ENCODE data around the gene CHRNA3.
"Not testable (repeated sequence)": the region's sequence is repeated elsewhere in the genome, so short reads cannot be mapped to it uniquely, and the experiment has no call there.

The CHRNA3 gene

GRCh38 chr15:78571382-78571781 lies 49.4 kb downstream of the CHRNA3 start:
- peaks cover 15% of the 10 kb centered on the region for H3K27me3 Mint-ChIP-seq
- peaks cover 8% of the 10 kb centered on the region for H3K4me1 Mint-ChIP-seq
- no peaks in the 10 kb centered on the region for H3K9me3 Mint-ChIP-seq

DNA sequence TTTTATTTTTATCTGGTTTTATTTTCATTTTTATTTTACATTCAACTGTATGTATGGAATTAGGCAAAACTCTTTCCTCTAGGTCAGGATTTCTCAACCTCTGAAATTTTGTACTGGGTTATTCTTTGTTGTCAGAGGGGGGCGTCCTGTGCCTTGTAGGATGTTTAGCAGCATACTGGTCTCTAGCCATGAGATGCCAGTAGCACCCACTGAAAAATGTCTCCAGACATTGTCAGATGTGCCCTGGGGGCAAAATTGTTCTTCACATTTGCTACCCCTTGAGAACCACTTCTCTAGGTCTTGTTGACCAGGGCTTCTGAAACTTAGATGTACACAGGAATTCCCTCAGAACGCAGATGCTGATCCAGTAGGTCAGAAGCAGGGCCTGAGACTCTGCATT lies 50.1 kb downstream of the CHRNA3 start:
- DNase-seq (ENCODE audit: low spot score in 2 of 2) (no peak), ATAC-seq (ENCODE audit: low read depth) (no peak)
- H3K4me1 Mint-ChIP-seq: peaks cover 12% of the 10 kb centered on the region
- peaks cover 16% of the 10 kb centered on the region for H3K27me3 Mint-ChIP-seq
- no peak overlapping the region for H3K4me3 Mint-ChIP-seq
- H3K36me3 Mint-ChIP-seq: no peaks in the 10 kb centered on the region
- H3K9me3 Mint-ChIP-seq: no peaks in the 10 kb centered on the region
- no peak overlapping the region for H3K27ac Mint-ChIP-seq

More at GRCh38 chr15:78571382-78571781, 49.4 kb downstream of the CHRNA3 start:
- Mint-ChIP-seq H3K4me3 (no peak overlapping the region), H3K36me3 (no peaks in the 10 kb centered on the region), H3K27ac (no peak overlapping the region)
- ATAC-seq (ENCODE audit: low read depth): no peak
- DNase-seq (ENCODE audit: low spot score in 2 of 2): no peak

- no peaks in the 10 kb centered on the region for H3K9me3 Mint-ChIP-seq
- H3K36me3 Mint-ChIP-seq: no peaks in the 10 kb centered on the region
- no peak overlapping the region for H3K27ac Mint-ChIP-seq
- peaks cover 16% of the 10 kb centered on the region for H3K27me3 Mint-ChIP-seq
- DNase-seq (ENCODE audit: low spot score in 2 of 2) (no peak), ATAC-seq (ENCODE audit: low read depth) (no peak)
- H3K4me1 Mint-ChIP-seq: peaks cover 19% of the 10 kb centered on the region
- no peak overlapping the region for H3K4me3 Mint-ChIP-seq
Measured at GRCh38 chr15:78567531-78567930, 53.3 kb downstream of the CHRNA3 start.

DNA sequence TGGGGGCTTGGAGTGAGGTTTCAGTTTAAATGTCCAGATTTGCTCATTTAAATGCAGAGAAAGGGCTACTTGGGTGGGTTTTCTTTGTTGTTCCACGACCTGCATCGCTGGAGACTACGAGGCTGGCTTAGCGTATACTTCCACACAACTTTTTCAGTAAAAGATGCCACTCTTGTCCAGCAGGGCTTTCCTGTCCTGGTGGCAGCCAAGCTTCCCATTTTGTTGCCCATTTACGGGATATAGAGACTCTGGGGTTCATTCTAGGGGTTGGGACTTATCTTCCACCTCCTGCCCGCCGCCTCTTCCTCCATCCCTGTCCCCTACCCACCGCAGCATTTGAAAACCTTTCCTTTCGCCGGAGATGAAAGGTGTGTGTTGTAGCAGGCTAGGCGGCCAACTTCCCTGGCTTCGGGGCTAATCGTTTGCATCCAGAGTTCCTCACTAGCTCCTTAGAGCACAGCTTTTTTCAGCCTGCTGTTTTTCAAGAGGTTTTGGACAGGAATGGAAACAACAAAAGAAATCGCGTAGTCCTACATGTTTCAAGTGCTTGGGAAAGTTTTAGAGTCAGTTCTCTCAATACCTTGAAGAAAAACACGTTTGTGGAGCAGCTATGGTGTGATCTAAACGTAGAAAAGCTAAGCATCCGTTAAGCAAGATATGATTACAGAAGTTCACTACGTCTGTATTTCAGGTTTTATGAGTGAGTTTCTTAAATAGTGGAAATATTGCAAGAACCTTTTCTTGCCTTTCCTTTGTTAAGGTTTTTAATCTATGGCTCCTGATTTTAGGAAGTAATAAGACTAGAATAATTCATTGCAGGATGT lies 54.6 kb downstream of the CHRNA3 start:
- Mint-ChIP-seq H3K4me3 (peak overlapping the region; percentile 98), H3K36me3 (no peaks in the 10 kb centered on the region), H3K9me3 (no peaks in the 10 kb centered on the region), H3K27me3 (peaks cover 21% of the 10 kb centered on the region), H3K4me1 (peaks cover 19% of the 10 kb centered on the region), H3K27ac (no peak overlapping the region)
- ATAC-seq (ENCODE audit: low read depth): no peak
- no peak for DNase-seq (ENCODE audit: low spot score in 2 of 2)

DNA sequence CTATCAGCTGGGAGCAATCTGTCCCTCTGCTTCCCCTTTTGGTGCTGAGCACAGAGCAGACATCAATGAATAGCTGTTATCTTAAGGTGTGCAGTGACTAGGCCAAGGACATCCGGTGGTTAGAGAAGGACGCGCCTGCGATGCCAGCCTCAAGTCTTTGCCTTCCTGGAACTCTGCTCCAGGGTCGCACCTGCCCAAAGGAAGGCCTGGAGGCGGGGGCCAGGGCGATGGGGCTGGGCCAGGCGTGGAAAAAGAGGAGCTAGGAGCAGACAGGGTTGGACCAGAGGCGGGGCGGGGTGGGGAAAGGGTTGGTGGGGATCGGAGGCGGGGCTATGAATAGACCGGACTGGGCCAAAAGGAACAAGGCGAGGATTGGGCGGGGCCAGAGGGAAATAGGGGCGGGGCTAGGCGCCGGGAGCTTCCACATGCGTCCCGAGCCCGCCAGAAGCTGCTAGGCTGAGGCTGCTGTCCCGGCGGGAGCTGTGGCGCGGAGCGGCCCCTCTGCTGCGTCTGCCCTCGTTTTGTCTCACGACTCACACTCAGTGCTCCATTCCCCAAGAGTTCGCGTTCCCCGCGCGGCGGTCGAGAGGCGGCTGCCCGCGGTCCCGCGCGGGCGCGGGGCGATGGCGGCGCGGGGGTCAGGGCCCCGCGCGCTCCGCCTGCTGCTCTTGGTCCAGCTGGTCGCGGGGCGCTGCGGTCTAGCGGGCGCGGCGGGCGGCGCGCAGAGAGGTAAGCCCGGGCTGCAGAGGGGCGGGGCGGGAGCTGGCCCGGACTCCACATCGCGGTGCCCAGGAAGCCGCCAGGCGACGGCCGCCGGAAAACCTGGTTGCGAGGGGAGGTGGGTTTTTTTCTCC lies 55.5 kb downstream of the CHRNA3 start, which contains the start of gene CHRNA5:
CHRNA5 (plus strand) TSS at position 424 of the 854 bp plus-strand sequence; CDS start at position 624, 200 bp downstream.
- H3K9me3 Mint-ChIP-seq: no peaks in the 10 kb centered on the region
- DNase-seq (ENCODE audit: low spot score in 2 of 2): peak; percentile 18 to 54
- peak within 1 kb of the TSS; percentile 98 for H3K4me3 Mint-ChIP-seq
- H3K27me3 Mint-ChIP-seq: peaks cover 21% of the 10 kb centered on the region
- H3K36me3 Mint-ChIP-seq: no peaks in the 10 kb centered on the region
- peaks cover 19% of the 10 kb centered on the region for H3K4me1 Mint-ChIP-seq
- H3K27ac Mint-ChIP-seq: peak within 1 kb of the TSS; percentile 74
- peak; percentile 84 for ATAC-seq (ENCODE audit: low read depth)

DNA sequence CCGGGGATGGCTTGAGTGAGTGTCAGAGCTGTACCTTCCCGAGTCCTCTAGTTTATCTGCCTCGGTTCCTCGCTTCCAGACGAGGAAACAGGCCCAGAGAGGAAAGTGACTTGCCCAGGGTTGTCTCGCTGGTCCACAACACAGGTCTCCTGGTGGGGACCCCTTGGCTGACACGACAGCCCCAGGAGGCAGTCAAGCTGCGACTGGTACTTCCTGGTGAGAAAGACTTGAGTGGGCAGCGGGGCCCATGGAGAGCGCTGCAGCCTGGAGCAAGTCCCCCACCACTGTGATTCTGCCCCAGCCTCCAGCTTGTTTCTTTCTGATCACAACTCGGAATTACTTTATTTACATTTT lies 56.1 kb downstream of the CHRNA3 start:
- H3K27me3 Mint-ChIP-seq: peaks cover 21% of the 10 kb centered on the region
- ATAC-seq (ENCODE audit: low read depth): no peak
- H3K9me3 Mint-ChIP-seq: no peaks in the 10 kb centered on the region
- peak overlapping the region; percentile 74 for H3K27ac Mint-ChIP-seq
- peak in 1 of 2 donors; percentile 13 for DNase-seq (ENCODE audit: low spot score in 2 of 2)
- H3K4me1 Mint-ChIP-seq: peaks cover 19% of the 10 kb centered on the region
- peak overlapping the region; percentile 98 for H3K4me3 Mint-ChIP-seq
- H3K36me3 Mint-ChIP-seq: no peaks in the 10 kb centered on the region

DNA sequence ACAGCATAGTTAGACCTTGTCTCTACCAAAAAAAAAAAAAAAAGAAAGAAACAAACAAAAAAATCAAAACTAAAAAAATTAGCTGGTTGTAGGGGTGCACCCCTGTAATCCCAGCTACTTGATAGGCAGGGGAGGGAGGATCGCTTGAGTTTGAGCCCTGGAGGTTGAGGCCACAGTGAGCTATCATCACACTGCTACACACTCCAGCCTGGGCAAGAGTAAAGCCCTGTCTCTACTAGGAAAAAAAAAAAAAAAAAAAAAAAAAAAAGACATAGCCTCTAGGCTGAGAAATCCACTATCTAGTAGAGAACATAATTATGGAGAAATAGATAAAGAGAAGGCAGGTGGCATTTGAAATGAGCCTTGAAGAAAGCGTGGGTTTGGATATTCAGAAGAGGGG lies 57.7 kb downstream of the CHRNA3 start:
- H3K4me1 Mint-ChIP-seq: peaks cover 19% of the 10 kb centered on the region
- ATAC-seq (ENCODE audit: low read depth): no peak
- H3K9me3 Mint-ChIP-seq: no peaks in the 10 kb centered on the region
- no peak overlapping the region for H3K27ac Mint-ChIP-seq
- H3K36me3 Mint-ChIP-seq: no peaks in the 10 kb centered on the region
- no peak for DNase-seq (ENCODE audit: low spot score in 2 of 2)
- H3K4me3 Mint-ChIP-seq: no peak overlapping the region
- H3K27me3 Mint-ChIP-seq: peaks cover 21% of the 10 kb centered on the region

DNA sequence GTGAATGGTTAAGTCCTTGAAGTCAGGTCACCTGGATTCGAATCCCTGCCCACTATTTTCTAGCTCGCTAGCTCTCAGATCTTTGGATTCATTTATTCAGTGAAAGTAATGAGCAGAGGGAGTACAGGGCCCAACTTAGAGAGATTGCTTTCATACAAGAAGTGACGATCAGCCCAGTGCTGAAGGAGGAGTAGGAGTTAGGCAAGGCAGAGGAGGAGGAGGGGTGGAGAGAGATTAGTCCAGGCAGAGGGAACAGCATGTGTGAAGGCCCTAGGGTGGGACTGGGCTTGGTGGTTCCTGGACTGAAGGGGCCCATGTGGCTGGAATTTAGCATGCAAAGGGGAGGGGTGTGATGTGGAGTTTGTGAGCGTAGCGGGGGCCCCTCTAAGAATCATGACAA lies 59.3 kb downstream of the CHRNA3 start:
- H3K36me3 Mint-ChIP-seq: no peaks in the 10 kb centered on the region
- peaks cover 15% of the 10 kb centered on the region for H3K27me3 Mint-ChIP-seq
- ATAC-seq (ENCODE audit: low read depth) (no peak), DNase-seq (ENCODE audit: low spot score in 2 of 2) (no peak)
- H3K27ac Mint-ChIP-seq: no peak overlapping the region
- no peaks in the 10 kb centered on the region for H3K9me3 Mint-ChIP-seq
- H3K4me1 Mint-ChIP-seq: peaks cover 12% of the 10 kb centered on the region
- no peak overlapping the region for H3K4me3 Mint-ChIP-seq

GRCh38 chr15:78560201-78560600 lies 60.6 kb downstream of the CHRNA3 start:
- not testable (repeated sequence) for H3K9me3 Mint-ChIP-seq; H3K4me3 Mint-ChIP-seq; H3K4me1 Mint-ChIP-seq; H3K36me3 Mint-ChIP-seq; DNase-seq (ENCODE audit: low spot score in 2 of 2); H3K27ac Mint-ChIP-seq; ATAC-seq (ENCODE audit: low read depth)
- peaks cover 11% of the 10 kb centered on the region for H3K27me3 Mint-ChIP-seq

DNA sequence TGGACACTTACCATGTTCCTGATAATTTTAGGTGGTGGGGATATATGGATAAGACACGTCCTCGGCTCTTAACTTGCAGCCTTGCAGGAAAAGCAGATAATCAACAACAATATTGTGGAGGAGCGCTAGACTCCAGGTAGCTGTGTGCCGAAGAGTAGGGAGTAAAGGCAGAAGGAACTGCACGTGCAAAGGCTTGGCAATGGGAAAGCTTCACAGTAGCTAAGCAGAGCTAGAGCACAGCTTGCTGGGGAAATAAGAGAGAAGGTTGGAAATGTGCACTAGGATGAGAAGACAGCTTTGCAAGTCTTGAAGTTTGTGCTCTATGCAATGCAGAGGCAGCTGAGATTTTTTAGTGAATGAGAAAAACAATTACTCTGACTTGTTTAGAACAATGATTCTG lies 68.2 kb downstream of the CHRNA3 start:
- Mint-ChIP-seq H3K9me3 (no peaks in the 10 kb centered on the region), H3K36me3 (peaks cover 16% of the 10 kb centered on the region), H3K27ac (no peak overlapping the region), H3K4me1 (peaks cover 2% of the 10 kb centered on the region), H3K27me3 (peaks cover 1% of the 10 kb centered on the region), H3K4me3 (no peak overlapping the region)
- no peak for ATAC-seq (ENCODE audit: low read depth)
- no peak for DNase-seq (ENCODE audit: low spot score in 2 of 2)

- no peaks in the 10 kb centered on the region for H3K27me3 Mint-ChIP-seq
- ATAC-seq (ENCODE audit: low read depth) (no peak), DNase-seq (ENCODE audit: low spot score in 2 of 2) (no peak)
- H3K4me3 Mint-ChIP-seq: no peak overlapping the region
- H3K36me3 Mint-ChIP-seq: peaks cover 16% of the 10 kb centered on the region
- H3K9me3 Mint-ChIP-seq: no peaks in the 10 kb centered on the region
- H3K4me1 Mint-ChIP-seq: peaks cover 2% of the 10 kb centered on the region
- no peak overlapping the region for H3K27ac Mint-ChIP-seq
Measured at GRCh38 chr15:78551902-78552301, 68.9 kb downstream of the CHRNA3 start.

- ATAC-seq (ENCODE audit: low read depth) (no peak), DNase-seq (ENCODE audit: low spot score in 2 of 2) (no peak)
- Mint-ChIP-seq H3K27ac (no peak overlapping the region), H3K9me3 (no peaks in the 10 kb centered on the region), H3K4me3 (no peak overlapping the region), H3K27me3 (no peaks in the 10 kb centered on the region), H3K4me1 (no peaks in the 10 kb centered on the region), H3K36me3 (peaks cover 16% of the 10 kb centered on the region)
Measured at GRCh38 chr15:78550815-78551214, 70.0 kb downstream of the CHRNA3 start.

DNA sequence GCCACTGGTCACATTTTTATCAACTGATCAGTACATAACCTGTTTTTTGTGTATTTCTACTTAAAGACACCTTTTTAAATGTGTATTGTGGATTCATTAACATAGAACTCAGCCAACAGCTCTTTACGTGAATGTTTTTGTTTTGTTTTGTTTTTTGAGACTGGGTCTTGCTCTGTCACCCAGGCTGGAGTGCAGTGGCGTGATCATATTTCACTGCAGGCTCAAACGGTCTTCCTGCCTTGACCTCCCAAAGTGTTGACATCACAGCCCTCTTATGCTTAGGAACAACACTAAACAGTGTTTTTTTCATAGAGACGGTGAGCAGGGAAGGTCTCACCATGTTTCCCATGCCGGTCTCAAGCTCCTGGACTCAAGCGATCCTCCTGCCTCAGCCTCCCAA lies 70.6 kb downstream of the CHRNA3 start:
- Mint-ChIP-seq H3K9me3 (no peaks in the 10 kb centered on the region), H3K27me3 (no peaks in the 10 kb centered on the region), H3K4me1 (no peaks in the 10 kb centered on the region), H3K36me3 (peaks cover 16% of the 10 kb centered on the region), H3K4me3 (no peak overlapping the region), H3K27ac (no peak overlapping the region)
- no peak for DNase-seq (ENCODE audit: low spot score in 2 of 2)
- ATAC-seq (ENCODE audit: low read depth): no peak
